NK-92 (cell line): ENCODE data around the gene HMCN2.

Source experiments
- DNase-seq: peaks from one replicate; lab custom pipeline; 2025; ENCODE audit not compliant: unreplicated experiment; lab: John Stamatoyannopoulos, UW

Gene HMCN2

DNA sequence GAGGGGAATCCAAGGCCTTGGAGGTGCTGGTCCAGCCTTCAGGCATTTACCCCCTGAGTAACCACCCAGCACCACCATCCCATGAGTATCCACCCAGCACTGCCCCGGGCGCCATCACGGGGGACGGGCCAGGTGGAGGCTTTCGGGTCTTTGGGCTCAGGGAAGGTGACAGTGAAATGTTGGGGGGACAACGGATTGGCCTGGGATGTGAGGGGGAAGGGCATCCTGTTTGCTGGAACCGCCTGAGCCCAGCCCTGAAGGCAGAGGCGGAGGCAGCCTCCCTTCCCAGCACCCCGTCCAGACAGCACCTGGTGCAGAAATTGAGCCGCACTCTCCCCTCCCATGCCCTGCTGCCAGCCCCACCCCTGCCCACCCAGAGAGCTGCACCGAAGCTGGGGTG is 196.2 kb downstream of the HMCN2 start:
- DNase-seq, result no peak

DNA sequence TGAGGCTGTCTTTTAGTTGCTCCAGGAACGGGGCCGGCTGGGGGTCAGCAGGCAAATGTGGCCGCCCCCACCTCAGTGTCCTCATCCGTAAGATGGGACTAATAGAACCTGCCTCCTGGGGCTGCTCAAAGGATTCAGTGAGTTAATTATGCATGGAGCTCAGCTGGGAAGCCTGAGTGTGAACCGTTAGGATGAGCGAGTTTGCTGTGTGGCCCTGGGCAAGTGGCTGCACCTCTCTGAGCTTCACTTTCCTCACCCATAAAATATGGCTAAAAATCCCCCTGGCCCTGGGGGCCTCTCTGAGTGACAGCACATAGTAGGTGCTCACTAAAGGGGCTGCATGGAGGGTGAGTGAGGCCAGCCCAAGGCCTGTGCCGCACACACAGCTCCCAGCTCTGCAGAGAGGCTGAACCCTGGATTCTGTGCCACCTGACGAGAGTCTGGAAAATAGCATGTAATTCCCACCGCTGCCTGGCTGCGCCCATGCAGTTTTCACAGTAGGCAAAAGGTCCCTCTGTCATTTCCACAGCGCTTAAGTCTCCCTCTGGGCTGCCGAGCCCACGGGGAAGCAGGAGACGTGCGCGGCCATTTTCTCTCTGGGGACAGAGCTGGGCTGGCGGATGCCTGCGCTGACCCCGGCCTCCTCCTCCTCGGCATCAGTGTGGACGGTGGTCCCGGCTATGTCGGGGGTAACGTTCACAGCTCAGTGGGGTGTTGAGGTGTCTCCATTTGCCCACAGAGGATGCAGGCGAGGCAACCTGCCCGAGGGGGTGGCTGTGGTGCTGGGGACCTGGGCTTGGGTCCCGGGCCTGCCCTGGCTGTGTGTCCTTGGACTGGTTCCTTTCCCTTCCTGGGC is 197.4 kb downstream of the HMCN2 start:
- no peak for DNase-seq

DNA sequence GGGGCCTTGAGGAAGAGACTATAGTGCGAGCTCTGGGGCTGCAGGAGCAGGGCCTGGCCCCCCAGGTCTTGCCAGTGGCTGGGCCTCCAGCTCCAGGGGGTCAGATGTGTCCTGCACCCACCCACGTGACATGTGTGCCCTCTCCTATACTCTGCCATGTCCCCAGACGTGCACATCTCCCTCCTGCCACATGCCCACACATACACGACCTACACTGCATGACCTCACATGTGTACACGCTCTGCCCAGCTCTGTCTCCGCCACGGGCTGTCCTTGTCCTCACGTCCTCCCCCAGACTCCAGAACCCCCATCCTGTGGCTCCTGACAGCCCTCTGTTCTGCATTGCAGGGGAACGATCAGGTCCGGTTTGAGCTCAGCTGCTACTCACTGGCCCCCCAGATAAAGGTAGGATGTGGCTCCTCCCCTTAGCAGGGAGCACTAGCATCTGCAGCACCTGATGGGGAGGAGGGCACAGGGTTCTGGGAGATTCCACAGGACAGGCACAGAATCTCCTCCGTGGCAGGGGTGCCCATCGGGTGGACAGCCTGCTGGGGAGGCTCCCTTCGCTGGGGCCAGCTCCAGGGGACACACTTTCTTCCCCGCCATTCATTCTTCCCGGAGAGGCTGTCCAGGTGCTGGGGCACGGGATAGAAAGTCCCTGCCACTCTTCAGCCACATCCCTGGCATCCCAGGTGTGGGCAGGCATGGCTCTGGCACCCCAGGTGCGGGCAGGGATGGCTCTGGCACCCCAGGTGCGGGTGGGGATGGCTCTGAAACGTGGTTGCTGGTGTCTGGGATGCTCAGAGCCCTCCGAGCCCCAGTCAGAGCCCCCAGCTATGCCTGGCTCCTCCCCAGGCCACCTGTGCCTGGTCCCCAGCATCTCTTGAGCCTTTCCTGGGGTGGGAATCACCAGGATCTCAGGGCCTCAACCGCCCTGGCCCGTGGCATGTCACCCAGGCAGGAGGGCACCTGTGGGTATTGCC is 198.5 kb downstream of the HMCN2 start:
- no peak for DNase-seq

DNA sequence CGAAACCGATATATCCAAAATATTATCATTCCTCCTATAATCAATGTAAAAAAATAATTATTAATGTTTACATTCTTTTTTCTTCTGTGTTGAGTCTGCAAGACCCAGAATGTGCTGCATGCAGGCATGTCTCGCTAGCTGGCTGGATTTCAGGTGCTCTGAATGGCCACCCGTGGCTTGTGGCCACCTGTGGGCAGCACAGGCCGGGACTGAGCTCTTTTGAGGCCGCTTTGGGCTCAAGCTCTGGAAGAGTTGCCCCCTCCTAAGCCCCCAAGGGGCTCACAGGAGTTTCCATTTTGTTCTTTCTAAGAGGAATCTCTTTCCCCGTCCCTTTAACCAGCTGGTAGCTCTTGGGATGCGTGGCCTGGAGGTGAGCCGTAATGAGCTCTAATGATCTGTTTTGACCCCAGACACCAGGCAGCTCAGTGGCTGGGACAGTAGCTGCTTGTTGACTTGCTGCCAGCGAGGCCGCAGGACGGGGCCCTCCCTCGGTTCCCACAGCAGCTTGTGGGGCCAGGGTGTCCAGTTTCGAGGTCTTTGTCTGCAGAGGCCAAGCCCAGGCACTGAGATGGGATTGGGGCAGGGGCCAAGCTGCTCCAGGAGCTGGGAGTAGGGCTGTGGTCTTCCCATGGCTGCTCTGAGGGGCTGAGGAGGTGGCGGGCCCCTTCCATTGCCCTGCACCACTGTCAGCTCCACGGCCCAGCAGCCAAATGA is 200.0 kb downstream of the HMCN2 start:
- no peak for DNase-seq

DNA sequence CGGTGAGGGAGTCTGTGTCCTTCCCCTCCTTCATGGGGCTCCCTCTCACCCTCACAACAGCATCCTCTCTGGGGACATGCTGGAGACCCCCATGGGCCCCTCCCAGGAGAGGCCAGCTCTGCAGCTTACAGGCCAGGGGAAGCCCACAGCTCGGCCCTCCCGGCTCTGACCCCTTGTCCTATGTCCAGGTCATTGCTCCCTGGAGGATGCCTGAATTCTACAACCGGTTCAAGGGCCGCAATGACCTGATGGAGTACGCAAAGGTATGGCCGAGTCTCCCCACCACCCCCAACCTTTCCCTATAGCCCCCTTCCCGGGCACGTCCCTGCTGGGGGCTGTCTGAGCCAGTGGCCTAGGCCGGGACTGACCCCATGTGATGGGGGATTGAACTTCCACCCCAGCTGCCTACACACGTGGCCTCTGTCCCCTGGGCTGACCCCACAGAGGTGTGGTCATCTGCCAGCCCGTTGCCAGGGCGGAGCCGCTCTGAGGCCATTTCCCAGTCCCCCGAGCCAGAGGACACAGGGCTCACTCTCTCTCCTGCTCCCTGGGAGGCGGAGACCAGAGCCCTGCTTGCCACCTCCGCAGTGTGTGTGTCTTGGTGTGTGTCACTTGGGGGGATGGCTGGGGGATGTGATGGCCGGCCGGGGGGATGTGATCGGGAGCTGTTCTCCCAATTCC is 201.1 kb downstream of the HMCN2 start:
- DNase-seq, result no peak

DNA sequence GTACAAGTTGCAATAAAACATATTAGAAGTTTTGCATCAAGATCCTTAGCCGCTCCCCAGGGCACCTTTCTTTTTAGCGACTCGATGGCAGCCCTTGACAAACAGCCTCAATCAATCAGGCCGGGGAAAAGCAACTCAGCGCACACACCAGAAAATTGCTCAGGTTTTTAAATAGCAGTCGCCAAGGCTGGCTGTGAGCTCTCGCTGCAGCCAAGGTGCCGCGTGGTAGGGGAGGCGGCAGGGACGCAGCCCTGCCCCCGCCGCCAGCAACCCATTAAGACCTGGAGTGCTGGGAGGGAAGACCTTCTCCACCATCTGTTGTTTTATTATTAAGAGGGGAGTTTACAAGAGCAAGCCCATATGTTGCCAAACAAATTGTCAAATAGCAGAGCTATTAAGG is 201.8 kb downstream of the HMCN2 start:
- no peak for DNase-seq

DNA sequence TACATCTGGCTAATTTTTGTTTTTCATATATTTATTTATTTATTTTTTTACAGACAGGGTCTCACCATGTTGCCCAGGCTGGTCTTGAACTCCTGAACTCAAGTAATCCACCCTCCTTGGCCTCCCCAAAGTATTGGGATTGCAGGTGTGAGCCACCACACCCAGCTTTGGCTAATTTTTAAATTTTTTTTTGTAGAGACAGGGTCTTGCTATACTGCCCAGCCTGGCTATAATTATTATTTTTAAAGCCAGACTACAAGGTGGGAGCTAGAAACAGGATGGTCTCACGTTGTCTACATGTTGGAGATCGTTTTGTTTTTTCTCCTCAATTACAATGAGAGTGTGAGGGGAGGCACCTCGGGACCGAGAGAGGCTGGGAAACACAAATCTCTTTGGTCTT is 203.0 kb downstream of the HMCN2 start:
- no peak for DNase-seq

DNA sequence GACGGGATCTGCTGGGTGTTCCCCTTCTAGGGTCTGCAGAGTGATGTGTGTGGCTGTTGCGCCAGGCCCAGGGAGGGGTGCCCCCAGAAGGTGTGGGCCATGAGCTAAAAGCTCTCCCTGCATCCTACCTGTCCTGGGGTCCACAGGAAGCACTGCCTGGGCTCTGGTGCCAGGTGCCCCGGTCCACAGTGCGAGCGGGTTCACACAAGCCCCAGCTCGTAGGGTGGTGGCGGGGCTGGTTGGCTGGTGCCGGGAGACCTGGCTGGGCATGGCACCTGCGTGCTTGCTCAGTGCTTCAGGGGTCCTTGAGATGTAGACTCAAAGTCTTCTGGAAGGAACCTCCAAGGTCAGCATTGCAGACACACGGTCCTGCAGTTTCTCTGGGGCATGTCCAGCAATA is 204.7 kb downstream of the HMCN2 start:
- no peak for DNase-seq

DNA sequence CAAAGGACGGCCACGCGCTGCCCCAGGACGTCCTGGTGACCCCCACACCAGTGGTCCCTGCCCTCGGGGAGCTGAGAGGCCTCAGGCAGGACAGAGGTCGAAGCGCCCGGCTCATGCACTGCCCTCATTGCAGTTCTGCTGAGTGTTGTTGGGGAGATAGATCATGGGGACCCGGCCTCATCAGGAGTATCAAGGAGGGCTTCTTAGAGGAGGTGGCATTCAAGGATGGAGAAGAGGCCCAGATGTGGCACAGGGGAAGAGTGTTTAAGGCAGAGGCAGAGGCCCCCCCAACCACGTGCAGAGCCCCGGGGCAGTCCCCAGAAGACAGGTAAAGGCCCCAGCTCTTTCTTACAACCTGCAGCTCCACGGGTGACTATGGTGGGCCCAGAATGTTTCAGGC is 205.4 kb downstream of the HMCN2 start:
- no peak for DNase-seq

DNA sequence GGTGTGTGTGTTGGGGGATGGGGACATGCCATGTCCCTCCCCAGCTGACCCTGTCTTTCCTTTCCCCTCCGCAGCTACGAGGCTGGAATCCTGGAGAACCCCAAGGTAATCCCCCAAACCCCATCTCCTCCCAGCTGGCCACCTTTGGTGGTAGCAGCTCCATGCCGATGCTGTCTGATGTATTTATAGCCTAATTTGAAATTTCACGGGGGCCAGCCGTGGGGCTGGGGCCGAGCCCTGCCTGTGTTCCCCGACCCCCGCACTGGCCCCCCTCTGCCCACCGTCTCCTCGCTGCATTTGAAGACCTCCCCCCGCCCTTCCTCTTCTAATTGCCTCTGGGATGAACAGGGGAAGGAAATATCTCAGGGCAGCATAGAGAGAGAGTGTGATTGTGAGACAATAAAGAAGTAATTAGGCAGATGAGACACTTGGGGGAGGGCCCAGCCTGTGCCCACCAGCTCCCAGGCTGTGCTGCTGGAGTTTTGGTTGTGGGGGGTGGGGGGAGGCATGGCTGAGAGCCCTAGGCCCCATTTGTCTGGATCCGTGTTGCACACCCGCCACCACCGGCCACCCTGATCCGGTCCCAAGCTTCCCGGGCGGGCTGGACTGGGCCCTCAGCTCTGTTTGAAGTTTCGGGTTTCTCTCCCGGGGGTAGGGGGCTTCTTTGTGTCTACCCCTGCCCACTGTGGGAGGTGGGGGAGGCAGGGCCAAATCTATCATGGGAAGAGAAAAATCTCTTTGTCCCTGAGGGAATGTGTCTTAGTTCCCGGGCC is 206.0 kb downstream of the HMCN2 start:
- no peak for DNase-seq

DNA sequence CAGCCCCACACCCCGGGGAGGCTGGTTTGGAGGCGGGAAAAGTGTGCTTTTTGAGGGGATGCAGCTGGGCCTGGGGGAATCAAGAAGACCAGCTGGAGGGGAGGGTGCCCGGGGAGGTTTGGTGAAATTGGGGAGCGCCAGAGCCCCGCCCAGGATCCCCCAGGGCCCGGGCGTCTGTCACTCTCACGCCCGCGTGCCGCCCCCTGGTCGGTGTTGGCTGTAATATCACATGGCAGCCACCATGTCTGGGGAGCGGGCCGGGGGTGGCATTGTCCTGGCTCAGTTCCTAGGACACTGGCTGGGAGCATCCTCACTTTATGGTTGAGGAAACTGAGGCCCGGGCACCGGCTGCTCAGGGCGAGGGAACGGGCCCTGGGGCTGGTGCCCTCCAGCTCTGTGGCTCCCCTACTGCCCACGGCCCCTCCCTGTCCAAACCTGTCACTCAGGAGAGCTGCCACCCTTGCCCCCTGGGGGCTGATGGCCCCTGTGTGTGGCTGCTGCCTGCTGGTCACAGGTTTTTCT is 206.7 kb downstream of the HMCN2 start:
- no peak for DNase-seq

DNA sequence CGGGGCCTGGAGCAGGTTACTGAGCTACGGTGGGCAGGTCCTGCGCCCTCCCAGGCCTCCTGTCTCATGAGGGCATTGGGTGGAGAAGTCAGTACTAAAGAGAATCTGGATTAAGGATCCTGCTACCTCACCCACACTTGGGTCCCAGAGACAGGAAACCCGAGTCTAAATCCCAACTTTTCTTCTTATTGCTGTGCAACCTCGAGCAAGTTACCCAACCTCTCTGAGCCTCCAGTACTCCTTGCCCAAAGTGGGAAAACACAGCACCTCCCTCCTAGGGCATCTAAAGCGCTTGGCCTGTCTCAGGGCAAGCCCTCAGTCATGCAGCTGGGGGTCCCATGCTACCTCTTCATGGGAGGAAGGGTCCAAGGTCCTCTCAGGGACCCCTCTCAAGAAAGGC is 207.4 kb downstream of the HMCN2 start:
- DNase-seq, result no peak

DNA sequence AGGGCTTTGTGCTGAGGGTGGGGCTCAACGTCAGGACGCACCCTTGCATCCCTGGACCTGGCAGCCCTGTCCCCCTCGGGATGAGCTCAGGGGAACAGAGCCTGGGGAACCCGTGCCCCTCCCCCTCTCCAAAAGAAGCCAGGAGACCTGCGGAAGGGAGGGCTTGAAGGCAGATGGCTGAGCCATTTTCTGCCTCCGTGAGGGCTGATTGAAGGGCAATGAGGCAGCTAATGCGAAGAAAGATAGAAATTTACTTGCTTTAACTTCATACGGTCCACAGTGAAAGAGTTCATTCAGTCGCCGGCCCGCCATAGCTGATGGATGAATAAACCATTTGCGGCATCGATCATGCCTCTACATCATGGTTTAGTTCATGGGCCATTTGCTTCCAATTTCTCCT is 208.0 kb downstream of the HMCN2 start:
- no peak for DNase-seq

DNA sequence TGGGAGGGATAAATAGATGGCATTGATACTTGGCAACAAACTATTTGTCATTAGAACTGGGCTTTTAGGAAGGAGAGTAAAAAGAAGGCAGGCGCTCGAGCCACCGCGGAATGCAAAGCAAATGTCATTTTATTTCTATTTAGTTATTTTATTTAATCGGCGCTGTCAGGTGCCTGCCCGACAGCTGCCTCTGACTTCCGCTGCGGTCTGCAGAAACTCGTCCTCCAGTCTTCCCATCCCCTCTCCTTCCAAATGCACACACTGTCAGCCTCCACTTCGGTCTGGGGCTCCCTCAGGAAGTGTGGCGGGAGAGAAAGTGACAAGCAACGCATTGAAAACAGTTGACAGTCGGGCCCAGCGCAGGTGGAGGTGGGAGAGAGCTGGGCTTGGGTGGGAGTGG is 208.5 kb downstream of the HMCN2 start:
- no peak for DNase-seq

DNA sequence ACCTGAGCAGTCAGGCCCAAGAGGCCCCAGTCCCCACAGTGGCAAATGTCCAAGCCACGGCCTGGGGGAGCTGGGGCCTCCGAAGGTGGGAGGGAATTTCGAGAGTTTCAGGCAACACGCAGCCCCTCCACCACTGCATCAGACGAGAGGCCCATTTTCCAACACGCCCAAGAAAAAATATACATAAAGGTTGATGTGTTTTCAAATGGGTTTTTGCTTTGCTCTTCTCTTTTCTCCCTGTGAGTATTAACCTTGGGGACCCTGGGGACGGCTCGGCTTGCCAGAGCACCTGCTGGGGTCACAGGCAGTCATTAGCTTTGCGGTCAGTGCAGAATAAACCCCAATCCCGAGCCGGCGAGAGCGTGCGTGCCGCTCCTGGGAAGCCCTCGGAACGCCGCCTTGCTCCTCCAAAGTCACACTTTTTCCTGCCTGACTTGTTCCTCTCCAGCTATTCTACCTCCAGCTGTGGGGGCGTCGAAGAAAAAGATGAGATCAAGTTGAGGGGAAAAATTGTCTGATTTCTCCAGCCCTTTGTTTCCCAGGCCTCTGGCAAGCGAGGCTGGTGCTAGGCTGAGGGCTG is 210.7 kb downstream of the HMCN2 start:
- no peak for DNase-seq

DNA sequence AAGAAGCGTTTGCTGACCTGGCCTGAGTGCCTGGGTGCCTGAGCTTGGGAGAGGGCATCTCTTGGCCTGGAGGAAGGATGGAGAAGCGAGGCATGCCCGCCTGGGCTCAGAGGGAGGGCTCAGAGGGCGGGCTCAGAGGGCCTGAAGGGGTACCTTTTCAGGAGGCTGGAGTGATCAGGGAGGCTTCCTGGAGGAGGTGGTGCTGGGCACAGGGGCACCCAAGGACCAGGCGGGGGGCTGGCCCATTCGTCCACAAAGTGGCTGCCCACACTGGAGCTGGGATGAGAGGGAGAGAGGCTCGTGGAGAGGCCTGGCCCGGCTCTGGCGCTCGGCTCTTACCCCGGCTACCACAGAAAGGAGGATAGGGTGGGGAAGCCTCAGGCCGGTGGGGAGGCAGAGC is 212.0 kb downstream of the HMCN2 start:
- no peak for DNase-seq

DNA sequence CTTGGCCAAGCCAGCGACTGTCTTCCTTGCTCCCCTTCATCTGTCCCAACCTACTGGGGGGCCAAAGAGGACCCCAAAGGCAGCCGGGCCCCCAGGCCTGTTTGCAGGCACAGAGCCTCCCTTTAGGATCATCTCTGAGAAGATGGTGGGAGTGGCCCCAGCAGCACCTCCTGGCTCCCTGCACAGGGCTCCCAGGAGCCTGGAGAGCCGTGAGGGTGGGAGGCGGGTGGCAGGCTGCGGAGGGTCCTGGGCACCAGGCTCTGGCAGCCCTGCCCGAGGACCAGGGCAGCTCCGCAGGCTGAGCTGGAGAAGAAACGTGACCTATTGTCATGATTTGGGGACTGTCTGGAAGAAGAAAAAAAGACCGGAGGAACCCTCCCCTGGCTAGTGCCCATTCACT is 212.6 kb downstream of the HMCN2 start:
- no peak for DNase-seq

DNA sequence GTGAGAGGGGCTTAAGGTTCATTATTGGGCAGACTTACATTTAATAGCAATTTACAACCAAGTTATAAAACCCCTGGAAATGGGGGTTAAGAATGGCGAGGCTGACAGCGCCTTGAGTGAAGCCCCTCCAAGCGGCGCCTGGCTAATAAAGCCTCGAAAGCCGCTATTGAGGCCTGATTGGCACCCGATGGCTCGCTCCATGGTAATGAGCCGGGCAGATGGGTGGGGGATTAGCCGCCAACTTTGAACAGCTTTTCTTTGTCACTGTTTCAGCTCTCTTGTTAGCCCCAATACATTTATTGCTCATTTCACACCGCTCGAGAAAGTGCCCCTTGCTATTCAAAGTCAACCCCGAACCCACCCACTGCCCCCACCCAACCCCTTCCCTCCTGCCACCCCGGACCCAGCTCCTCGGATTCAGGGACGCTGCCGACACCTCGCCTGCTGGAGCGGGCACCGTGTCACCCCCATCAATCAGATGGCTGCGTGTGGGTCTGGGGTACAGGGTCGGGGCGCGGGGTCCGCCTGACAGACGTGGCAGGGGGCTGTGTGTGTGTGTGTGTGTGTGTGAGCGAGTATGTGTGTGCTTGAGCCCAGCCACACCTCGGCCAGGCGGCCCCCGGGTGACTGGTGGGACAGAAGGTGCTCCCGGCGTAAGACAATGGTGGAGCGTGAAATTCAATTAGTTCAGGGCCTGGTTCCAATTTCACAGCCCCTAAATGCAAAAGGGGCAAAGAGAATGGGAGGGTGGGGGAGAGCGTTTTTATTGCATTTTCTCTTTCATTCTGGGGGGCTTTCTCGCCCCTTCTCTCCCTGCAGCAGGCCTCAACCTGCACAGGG is 213.4 kb downstream of the HMCN2 start:
- DNase-seq, result no peak

DNA sequence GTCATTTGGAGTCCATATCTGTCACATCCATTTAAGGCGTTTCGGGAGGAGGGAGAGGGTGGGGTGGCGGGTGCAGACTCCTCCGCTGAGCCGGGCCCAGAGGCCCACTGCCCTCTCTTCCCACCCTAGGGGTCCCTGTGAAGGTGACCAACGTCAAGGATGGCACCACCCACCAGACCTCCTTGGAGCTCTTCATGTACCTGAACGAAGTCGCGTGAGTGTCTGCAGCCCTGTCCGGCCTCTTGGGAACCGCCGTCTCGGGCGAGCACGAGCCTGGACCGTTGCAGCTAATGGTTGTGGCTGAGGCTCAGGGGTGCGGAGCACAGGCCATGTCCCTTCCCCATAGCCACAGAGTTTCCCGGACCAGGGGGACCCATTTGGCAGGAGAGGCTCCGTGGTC is 214.0 kb downstream of the HMCN2 start:
- no peak for DNase-seq
